ENCODE results near the gene FUT2. TPM values are rescaled to one million over a fixed set of nuclear protein-coding genes. Genes with fewer than 3 reads are reported as not detected.

Gene FUT2
- total RNA-seq, 1 donor, result not detected

- H3K4me3 ChIP-seq (ENCODE audit: low read depth, low read length), result no peak overlapping the region
- TF ChIP-seq, protein P1, sequence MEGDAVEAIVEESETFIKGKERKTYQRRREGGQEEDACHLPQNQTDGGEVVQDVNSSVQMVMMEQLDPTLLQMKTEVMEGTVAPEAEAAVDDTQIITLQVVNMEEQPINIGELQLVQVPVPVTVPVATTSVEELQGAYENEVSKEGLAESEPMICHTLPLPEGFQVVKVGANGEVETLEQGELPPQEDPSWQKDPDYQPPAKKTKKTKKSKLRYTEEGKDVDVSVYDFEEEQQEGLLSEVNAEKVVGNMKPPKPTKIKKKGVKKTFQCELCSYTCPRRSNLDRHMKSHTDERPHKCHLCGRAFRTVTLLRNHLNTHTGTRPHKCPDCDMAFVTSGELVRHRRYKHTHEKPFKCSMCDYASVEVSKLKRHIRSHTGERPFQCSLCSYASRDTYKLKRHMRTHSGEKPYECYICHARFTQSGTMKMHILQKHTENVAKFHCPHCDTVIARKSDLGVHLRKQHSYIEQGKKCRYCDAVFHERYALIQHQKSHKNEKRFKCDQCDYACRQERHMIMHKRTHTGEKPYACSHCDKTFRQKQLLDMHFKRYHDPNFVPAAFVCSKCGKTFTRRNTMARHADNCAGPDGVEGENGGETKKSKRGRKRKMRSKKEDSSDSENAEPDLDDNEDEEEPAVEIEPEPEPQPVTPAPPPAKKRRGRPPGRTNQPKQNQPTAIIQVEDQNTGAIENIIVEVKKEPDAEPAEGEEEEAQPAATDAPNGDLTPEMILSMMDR (IDR thresholded peaks at IDR 0.05; ENCODE audit: insufficient read depth, low read depth, low read length), result no peak
- no peak for DNase-seq (ENCODE audit: low read depth)
These were observed 24.9 kb upstream of the FUT2 start for GRCh38 chr19:48670699-48671445.

- TF ChIP-seq, protein P1 (IDR thresholded peaks at IDR 0.05; ENCODE audit: insufficient read depth, low read depth, low read length), result no peak
- no peak overlapping the region for H3K4me3 ChIP-seq (ENCODE audit: low read depth, low read length)
- DNase-seq (ENCODE audit: low read depth), result no peak
These were observed 24.2 kb upstream of the FUT2 start for GRCh38 chr19:48671446-48671995.

- DNase-seq (ENCODE audit: low read depth), result no peak
- no peak within 1 kb of the TSS for H3K4me3 ChIP-seq (ENCODE audit: low read depth, low read length)
- TF ChIP-seq, protein P1 (IDR thresholded peaks at IDR 0.05; ENCODE audit: insufficient read depth, low read depth, low read length), result no peak
These were observed 22.8 kb upstream of the FUT2 start, which contains the start of gene NTN5 for GRCh38 chr19:48672994-48673393. TSS of gene NTN5 (minus strand) at chr19:48673017. CDS start at chr19:48670986, 2,031 bp downstream.

DNA sequence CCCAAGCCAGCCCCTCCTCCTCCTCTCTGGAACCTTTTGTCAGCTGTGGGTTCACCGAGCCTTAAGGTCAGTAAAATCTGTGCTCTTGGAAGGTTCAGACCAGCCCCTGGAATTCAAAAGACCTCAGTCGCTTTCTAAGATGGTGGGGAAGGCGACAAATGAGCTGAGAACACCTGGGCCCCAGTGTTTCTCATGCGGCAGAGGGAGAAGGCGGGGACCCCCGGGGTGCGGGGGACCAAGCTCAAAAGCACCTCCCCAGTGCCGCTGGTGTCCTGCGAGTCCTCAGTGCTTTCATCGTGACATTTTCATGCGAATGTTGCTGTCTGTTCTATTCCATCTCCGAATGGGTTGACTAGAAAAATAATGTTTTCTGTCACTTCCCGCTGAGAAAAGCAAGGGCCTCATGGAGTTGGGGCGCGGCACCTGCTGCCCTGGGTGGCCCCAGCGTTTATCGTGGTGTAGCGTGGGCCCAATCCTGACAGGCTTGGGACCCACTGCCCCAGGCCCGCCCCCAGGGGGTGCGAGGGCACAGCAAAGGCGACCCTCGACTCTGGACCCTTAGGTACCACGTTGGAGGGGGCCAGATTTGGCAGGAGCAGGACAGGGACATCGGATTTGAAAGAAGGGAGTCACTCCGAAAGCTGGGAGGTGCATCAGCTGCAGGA lies 22.2 kb upstream of the FUT2 start:
- no peak overlapping the region for H3K4me3 ChIP-seq (ENCODE audit: low read depth, low read length)
- no peak for DNase-seq (ENCODE audit: low read depth)
- TF ChIP-seq, protein P1 (IDR thresholded peaks at IDR 0.05; ENCODE audit: insufficient read depth, low read depth, low read length), result no peak

DNA sequence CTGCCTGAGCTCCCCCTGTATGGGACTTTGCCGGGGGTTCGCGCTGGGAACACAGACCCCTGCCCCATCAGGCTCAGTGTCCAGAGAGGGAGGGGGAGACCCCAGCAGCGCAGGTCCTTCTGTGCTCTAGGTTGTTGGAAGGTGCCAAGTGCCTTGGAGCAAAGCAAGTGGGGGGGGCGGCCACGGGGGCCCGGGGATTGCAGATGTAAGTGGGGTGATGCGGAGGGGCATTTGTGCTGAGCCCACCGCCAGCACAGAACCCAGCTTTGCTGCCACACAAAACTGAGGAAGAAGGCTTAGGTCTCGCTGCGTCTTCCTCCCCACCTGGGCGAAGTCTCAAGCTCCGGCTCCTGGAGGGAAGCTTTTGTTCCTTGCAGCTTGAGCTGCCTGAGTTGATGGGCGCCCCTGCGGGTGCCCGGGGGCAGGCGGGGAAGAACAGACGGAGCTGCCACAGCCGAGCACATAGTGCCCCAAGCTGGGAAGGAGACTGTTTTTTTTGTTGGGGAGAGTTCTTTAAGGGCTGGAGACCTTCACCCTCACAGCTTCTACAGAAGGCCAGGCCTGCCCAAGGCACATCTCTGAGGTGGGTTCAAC lies 21.5 kb upstream of the FUT2 start:
- DNase-seq (ENCODE audit: low read depth), result no peak
- TF ChIP-seq, protein P1 (IDR thresholded peaks at IDR 0.05; ENCODE audit: insufficient read depth, low read depth, low read length), result no peak

GRCh38 chr19:48674921-48675824 lies 20.6 kb upstream of the FUT2 start:
- TF ChIP-seq, protein P1 (IDR thresholded peaks at IDR 0.05; ENCODE audit: insufficient read depth, low read depth, low read length), result peak; percentile 88
- no peak overlapping the region for H3K4me3 ChIP-seq (ENCODE audit: low read depth, low read length)
- peak; percentile 84 for DNase-seq (ENCODE audit: low read depth)

More for the DNA sequence above, 21.5 kb upstream of the FUT2 start:
- H3K4me3 ChIP-seq (ENCODE audit: low read depth, low read length), result no peak overlapping the region

Data from fibroblast of villous mesenchyme (primary cell).